Mesenchymal stem cell (in vitro differentiated cells and primary cell): ENCODE measurements around the gene KCNQ4. TPM values are rescaled to one million over a fixed set of nuclear protein-coding genes. Genes with fewer than 3 reads are reported as not detected.
A peak's percentile ranks its signal among the peaks of the same experiment; 100 is the strongest.

Source experiments
- small RNA-seq: library from polyadenylated mRNA; stranded (forward); fragments of <200 nt; extraction: miRNeasy Mini kit (QIAGEN cat#:217004); gene quantifications from one replicate; pipeline ENCODE3, GENCODE V24; 2013; ENCODE audit warnings: low read depth

The KCNQ4 gene

Small RNAs within 50 kb of the gene (small RNA-seq; reads per million reads assigned to genes)
- gene MIR30C1, result 135 reads per million, percentile 93 among the genes with 10 or more reads in this experiment
- gene MIR30E, result 18,127 reads per million, percentile 100 among the genes with 10 or more reads in this experiment
- gene RN7SL326P, result not detected
